SK-N-MC (cell line): ENCODE data around the gene SPOCD1.

Experiments used
- EZH2 ChIP-seq: fragments of 200-600 bp; sonication (generic); IDR thresholded peaks from one replicate; pipeline ENCODE4 v1.6.1; 2017; ENCODE audit warnings: antibody characterized with exemption
- FOXP2 ChIP-seq: optimal IDR thresholded peaks from 2 replicates; pipeline ENCODE3; 2011; ENCODE audit warnings: mild to moderate bottlenecking, moderate library complexity; ENCODE audit not compliant: insufficient read depth; ENCODE audit errors: extremely low read length, control extremely low read depth
- POLR2AphosphoS5 ChIP-seq: IDR thresholded peaks from 2 replicates; pipeline ENCODE4 v1.6.1; 2012; ENCODE audit warnings: mild to moderate bottlenecking, low read depth, low read length, borderline replicate concordance

DNA sequence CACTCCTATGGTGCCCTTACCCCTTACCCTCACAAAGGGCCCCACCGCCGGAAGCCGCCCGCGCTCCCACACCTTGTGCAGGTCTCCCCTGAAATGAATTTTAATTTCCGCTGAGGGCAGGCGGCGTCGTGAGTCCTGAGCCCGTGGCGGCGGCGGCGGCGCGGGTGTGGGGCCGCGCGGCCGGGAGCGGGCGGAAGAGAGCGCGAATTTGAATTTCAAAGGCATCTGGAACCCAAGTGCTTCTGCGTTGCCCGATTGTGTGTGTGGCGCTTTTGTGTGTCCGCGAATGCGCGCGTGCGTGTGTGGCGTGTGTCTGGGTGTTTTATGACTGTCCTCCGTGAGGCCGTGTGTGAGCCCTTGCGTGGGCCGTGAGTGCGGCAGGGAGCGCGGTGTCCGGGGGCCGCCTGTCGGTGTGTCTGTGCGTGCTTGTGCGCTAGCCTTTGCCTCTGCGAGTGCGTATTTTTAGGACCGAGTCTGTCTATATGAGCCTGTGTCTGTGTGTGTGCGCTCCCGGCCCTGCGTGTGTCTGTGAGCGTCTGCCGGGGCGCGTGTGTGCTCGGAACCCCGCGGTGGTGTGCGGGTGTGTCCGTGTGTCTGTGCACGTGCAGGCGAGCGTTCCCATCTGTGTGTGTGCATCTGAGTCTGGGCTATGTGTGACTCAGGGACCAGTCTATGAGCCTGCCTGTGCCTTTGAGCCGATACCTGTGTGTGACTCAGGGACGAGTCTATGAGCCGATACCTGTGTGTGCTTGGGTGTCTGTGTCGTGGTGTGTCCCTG, 43.7 kb downstream of the SPOCD1 start:
- TF ChIP-seq POLR2AphosphoS5 (no peak), EZH2 (no peak), FOXP2 (no peak)
